GM21576 (cell line): Measurements from ENCODE around the gene RIMS1.

Experiments
- ATAC-seq: cut with Tn5 transposase; IDR thresholded peaks from one replicate; pipeline ENCODE4 v1.9.1; 2021; ENCODE audit warnings: mild to moderate bottlenecking, moderate library complexity; ENCODE audit not compliant: unreplicated experiment

RIMS1 gene

GRCh38 chr6:72216222-72217068 is 330.1 kb downstream of the RIMS1 start:
- ATAC-seq: no peak

DNA sequence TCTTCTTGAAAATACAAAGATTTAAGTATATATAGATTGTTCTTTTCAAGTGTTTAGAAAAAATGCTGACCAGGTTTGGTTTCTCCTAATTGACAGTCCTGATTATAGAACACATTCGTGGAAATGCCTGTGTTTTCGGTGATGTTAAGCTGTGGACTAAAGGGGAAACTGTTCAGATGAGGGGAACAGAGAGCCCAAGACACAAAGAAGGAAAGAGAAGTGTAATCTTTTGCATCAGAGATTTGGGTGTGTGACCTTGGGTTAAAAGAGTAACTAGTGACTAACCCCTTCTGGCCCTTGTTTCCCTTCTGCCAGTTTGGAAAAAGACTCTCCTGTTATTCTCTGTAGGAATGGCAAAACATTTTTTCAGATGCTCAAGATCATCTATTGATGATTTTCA is 331.3 kb downstream of the RIMS1 start:
- no peak for ATAC-seq

GRCh38 chr6:72218125-72218524 is 331.8 kb downstream of the RIMS1 start:
- peak; percentile 92 for ATAC-seq

- no peak for ATAC-seq
Measured at GRCh38 chr6:72219536-72219935, 333.2 kb downstream of the RIMS1 start.

- ATAC-seq: no peak
Measured at GRCh38 chr6:72238021-72238420, 351.7 kb downstream of the RIMS1 start.

- ATAC-seq: no peak
Measured at GRCh38 chr6:72238900-72239299, 352.6 kb downstream of the RIMS1 start.

GRCh38 chr6:72245565-72245964 is 359.2 kb downstream of the RIMS1 start:
- ATAC-seq: no peak

DNA sequence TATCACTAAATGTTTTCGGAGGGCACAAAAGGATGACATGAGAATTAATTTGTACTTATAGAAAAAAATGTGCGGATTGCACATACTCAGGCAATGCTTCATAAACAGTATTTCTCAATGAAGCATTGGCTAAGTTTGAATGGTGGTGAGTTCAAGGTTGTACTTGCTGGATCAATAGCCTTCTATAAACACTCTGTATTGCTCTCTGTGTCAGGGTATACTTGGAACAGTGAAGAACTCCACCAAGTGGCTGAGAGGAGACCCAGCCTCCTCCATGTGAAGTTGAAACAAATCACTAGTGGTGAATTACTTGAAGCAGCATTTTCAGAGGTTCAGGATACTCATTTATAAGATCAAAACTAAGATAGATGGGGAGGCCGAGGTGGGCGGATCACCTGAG is 360.6 kb downstream of the RIMS1 start:
- no peak for ATAC-seq

DNA sequence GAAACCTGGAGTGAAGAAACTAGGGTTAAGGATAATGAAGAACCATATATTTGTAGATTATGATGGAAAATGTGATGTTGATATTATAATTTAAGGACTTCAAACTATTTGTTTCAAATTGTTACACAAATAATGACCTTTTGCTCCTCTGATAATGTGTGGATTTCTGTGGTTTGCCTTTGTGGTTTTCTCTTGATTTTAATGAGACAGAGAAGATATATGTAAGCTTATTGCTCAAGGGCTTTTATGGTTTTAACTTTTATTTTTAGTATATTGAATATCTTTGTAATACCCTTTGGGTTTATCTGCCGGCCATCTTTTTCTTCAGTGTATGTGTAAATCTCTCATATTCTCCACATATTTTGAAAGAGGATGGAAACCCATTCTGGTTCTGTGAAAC is 362.3 kb downstream of the RIMS1 start:
- no peak for ATAC-seq

GRCh38 chr6:72250664-72251063 is 364.3 kb downstream of the RIMS1 start:
- ATAC-seq: no peak

- no peak for ATAC-seq
Measured at GRCh38 chr6:72260489-72260888, 374.1 kb downstream of the RIMS1 start.

DNA sequence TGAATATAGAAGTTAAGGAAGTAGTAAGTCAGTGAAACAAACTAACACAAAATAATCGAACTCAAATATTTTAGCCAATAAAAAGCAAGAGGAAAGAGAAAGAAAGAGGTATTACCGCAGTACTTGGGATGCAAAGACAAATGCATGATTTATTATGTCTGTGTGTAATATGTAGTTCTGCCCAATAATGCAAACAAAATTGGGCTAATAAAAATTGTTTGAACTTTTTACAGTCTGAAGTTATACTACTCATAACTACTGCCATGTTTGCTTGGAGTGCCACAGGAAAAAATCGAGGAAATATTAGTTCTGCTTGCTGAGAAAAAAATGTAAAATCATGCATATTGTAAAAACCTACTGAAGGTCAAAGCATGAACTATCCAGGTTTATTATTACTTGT is 375.2 kb downstream of the RIMS1 start:
- no peak for ATAC-seq

DNA sequence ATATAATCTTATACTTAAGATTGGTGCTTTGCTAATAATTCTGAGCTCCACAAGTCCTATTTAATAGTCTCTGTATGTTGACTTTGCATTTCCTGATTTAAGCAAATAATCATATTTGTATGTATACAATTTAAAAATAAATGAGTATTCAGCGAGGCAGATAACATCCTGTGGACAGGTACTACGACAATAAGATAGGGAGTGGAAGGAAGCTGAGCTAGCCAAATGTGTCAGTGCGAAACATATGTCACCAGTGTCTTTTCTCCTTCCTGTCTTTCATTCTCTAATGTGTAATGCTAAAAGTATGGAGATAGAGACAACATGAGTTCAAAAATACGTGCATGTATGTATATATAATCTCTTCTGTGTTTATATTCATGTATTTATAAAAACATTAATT is 375.9 kb downstream of the RIMS1 start:
- ATAC-seq: no peak

- ATAC-seq: no peak
Measured at GRCh38 chr6:72267470-72267869, 381.1 kb downstream of the RIMS1 start.

- no peak for ATAC-seq
Measured at GRCh38 chr6:72271531-72271930, 385.2 kb downstream of the RIMS1 start.

DNA sequence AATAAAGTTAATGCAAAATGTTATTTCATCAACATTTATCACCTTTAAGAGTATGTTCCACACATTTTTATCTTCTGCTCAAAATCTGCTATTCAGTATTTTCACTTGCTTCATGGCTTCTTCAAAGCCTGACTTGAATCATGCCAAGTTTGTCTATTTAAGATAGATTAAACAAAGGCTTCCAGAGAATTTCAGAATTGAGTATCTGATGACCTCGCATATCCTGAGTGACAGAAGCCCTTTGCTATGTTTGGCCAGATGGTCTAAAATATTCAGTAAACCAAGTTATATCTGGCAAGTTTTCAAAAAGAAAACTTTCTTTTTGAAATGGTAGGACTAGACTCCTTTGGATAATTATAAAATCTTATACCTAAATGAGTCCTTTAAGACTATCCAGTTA is 386.6 kb downstream of the RIMS1 start:
- no peak for ATAC-seq

DNA sequence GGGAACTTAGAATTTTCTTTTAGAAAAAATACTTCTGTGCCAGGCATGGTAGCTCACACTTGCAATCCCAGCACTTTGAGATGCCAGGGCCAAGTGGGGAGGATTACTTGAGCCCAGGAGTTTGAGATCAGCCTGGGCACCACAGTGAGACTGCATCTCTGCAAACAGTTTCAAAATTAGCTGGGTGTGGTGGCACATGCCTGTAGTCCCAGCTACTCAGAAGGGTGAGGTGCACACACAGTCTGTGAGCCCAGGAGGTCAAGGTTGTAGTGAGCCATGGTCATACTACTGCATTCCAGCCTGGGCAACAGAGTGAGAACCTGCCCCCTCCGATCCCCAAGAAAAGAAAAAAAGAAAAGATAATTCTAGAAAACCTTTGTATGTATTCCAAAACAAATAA is 389.5 kb downstream of the RIMS1 start:
- ATAC-seq: no peak

GRCh38 chr6:72282201-72282600 is 395.9 kb downstream of the RIMS1 start:
- no peak for ATAC-seq

GRCh38 chr6:72283571-72283970 is 397.2 kb downstream of the RIMS1 start:
- ATAC-seq: no peak

- no peak for ATAC-seq
Measured at GRCh38 chr6:72286911-72287311, 400.6 kb downstream of the RIMS1 start.

DNA sequence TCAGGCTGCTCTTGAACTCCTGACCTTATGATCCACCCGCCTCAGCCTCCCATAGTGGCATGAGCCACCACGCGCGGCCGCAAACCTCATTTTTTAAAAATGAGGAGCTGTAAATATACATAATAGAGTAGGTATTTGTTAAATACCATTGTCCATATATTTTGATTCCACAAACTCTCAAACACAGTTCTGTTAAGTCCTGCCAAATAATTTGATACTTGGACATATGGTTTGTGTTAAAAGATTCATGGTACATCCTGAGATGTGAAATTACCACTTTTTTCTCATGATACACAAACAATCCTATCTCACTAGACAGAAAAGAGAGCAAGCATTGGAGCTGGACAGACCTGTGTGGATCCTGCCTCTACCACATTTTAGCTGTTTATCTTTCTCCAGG is 401.5 kb downstream of the RIMS1 start:
- no peak for ATAC-seq

- no peak for ATAC-seq
Measured at GRCh38 chr6:72288592-72288991, 402.2 kb downstream of the RIMS1 start.

- ATAC-seq: no peak
Measured at GRCh38 chr6:72290620-72291019, 404.3 kb downstream of the RIMS1 start.
